GM12892 (cell line): ENCODE measurements around the gene GLT6D1.

Experiments used
- POLR2A ChIP-seq: IDR thresholded peaks from 2 replicates; pipeline ENCODE4 v1.6.1; 2011; ENCODE audit warnings: low read depth, low read length, control low read depth
- POLR2AphosphoS5 ChIP-seq: IDR thresholded peaks from 2 replicates; pipeline ENCODE4 v1.6.1; 2011; ENCODE audit warnings: low read depth, low read length, control low read depth
- TAF1 ChIP-seq: IDR thresholded peaks from 2 replicates; pipeline ENCODE4 v1.6.1; 2011; ENCODE audit warnings: low read depth, mild to moderate bottlenecking, control low read depth, low read length, borderline replicate concordance

- TF ChIP-seq POLR2A (no peak), POLR2AphosphoS5 (no peak), TAF1 (no peak)
These were observed 19.9 kb upstream of the GLT6D1 start for GRCh38 chr9:135659252-135659651.
